A673 (cell line): ENCODE results near the gene SERGEF.

ENCODE experiments used
- CTCF ChIP-seq: fragments of 300-800, 200-600 bp; sonication (generic); conservative IDR thresholded peaks from 2 replicates; pipeline ENCODE4 v1.5.1; 2017; ENCODE audit warnings: low read depth, mild to moderate bottlenecking, antibody characterized with exemption, low read length, moderate library complexity, mixed read lengths
- EZH2 ChIP-seq: fragments of 200-600 bp; sonication (generic); IDR thresholded peaks from 2 replicates; pipeline ENCODE4 v1.6.1; 2017; ENCODE audit warnings: borderline replicate concordance, low read depth, mild to moderate bottlenecking, mixed read lengths, antibody characterized with exemption, low read length; ENCODE audit not compliant: poor library complexity, severe bottlenecking

- TF ChIP-seq CTCF (no peak), EZH2 (no peak)
Measured at GRCh38 chr11:17748761-17749721, 263.8 kb downstream of the SERGEF start.
